ENCODE results near the gene HCK.

HCK gene

DNA sequence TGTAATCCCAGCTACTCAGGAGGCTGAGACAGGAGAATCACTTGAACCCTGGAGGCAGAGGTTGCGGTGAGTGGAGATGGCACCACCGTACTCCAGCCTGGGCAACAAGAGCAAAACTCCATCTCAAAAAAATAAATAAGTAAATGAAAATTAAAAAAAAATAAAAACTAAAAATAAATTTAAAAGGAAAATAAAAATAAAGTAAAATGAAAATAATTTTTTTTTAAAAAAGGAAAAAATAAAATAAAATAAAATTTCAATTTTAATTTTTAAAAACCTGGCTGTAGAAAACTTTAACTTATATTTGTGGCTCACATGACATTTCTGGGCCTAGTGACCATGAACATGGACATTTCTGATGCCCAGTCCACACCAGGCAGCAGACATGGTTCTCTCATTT lies 16.1 kb downstream of the HCK start:
- H3K27ac Mint-ChIP-seq: no peak overlapping the region
- H3K36me3 Mint-ChIP-seq (ENCODE audit: low read depth): no peaks in the 10 kb centered on the region
- peaks cover 4% of the 10 kb centered on the region for H3K27me3 Mint-ChIP-seq (ENCODE audit: low read depth)
- H3K4me3 Mint-ChIP-seq: no peak overlapping the region
- TF ChIP-seq, protein P1, sequence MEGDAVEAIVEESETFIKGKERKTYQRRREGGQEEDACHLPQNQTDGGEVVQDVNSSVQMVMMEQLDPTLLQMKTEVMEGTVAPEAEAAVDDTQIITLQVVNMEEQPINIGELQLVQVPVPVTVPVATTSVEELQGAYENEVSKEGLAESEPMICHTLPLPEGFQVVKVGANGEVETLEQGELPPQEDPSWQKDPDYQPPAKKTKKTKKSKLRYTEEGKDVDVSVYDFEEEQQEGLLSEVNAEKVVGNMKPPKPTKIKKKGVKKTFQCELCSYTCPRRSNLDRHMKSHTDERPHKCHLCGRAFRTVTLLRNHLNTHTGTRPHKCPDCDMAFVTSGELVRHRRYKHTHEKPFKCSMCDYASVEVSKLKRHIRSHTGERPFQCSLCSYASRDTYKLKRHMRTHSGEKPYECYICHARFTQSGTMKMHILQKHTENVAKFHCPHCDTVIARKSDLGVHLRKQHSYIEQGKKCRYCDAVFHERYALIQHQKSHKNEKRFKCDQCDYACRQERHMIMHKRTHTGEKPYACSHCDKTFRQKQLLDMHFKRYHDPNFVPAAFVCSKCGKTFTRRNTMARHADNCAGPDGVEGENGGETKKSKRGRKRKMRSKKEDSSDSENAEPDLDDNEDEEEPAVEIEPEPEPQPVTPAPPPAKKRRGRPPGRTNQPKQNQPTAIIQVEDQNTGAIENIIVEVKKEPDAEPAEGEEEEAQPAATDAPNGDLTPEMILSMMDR (IDR thresholded peaks at IDR 0.05; ENCODE audit: unreplicated experiment in 3 of 3): no peak
- H3K9me3 Mint-ChIP-seq: peaks cover 2% of the 10 kb centered on the region
- no peaks in the 10 kb centered on the region for H3K4me1 Mint-ChIP-seq

- Mint-ChIP-seq H3K36me3 (ENCODE audit: low read depth) (no peaks in the 10 kb centered on the region), H3K27me3 (ENCODE audit: low read depth) (peaks cover 4% of the 10 kb centered on the region), H3K27ac (no peak overlapping the region), H3K9me3 (peaks cover 2% of the 10 kb centered on the region), H3K4me3 (no peak overlapping the region), H3K4me1 (no peaks in the 10 kb centered on the region)
- TF ChIP-seq, protein P1 (IDR thresholded peaks at IDR 0.05; ENCODE audit: unreplicated experiment in 3 of 3): no peak
These were observed 17.7 kb downstream of the HCK start for GRCh38 chr20:32069711-32070110.

DNA sequence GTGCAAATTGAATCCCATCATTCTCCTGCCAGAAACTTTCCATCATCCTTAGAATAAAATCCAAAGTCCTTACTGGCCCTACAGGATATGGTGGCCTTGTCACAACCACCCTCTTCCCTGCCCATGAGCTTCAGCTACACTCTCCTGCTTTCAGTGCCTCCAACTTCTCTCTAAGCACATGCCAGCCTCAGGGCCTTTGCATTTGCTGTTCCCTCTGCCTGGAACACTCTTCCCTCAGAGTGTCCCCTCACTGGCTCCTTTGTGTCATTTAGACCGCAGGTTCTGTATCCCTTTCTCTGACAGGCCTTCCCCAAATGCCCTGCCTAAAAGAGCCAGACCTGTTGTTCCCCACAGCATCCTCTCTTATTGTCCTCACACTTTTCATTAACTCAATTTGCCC lies 18.2 kb downstream of the HCK start:
- H3K4me3 Mint-ChIP-seq: no peak overlapping the region
- TF ChIP-seq, protein P1 (IDR thresholded peaks at IDR 0.05; ENCODE audit: unreplicated experiment in 3 of 3): no peak

GRCh38 chr20:32070690-32071213 lies 18.7 kb downstream of the HCK start:
- Mint-ChIP-seq H3K36me3 (ENCODE audit: low read depth) (no peaks in the 10 kb centered on the region), H3K4me3 (no peak overlapping the region), H3K4me1 (no peaks in the 10 kb centered on the region), H3K27me3 (ENCODE audit: low read depth) (peaks cover 9% of the 10 kb centered on the region), H3K9me3 (peaks cover 2% of the 10 kb centered on the region), H3K27ac (no peak overlapping the region)
- TF ChIP-seq, protein P1 (IDR thresholded peaks at IDR 0.05; ENCODE audit: unreplicated experiment in 3 of 3): no peak

More for the DNA sequence above, 18.2 kb downstream of the HCK start:
- peaks cover 9% of the 10 kb centered on the region for H3K27me3 Mint-ChIP-seq (ENCODE audit: low read depth)
- no peaks in the 10 kb centered on the region for H3K36me3 Mint-ChIP-seq (ENCODE audit: low read depth)
- no peaks in the 10 kb centered on the region for H3K4me1 Mint-ChIP-seq
- H3K27ac Mint-ChIP-seq: no peak overlapping the region
- peaks cover 2% of the 10 kb centered on the region for H3K9me3 Mint-ChIP-seq

DNA sequence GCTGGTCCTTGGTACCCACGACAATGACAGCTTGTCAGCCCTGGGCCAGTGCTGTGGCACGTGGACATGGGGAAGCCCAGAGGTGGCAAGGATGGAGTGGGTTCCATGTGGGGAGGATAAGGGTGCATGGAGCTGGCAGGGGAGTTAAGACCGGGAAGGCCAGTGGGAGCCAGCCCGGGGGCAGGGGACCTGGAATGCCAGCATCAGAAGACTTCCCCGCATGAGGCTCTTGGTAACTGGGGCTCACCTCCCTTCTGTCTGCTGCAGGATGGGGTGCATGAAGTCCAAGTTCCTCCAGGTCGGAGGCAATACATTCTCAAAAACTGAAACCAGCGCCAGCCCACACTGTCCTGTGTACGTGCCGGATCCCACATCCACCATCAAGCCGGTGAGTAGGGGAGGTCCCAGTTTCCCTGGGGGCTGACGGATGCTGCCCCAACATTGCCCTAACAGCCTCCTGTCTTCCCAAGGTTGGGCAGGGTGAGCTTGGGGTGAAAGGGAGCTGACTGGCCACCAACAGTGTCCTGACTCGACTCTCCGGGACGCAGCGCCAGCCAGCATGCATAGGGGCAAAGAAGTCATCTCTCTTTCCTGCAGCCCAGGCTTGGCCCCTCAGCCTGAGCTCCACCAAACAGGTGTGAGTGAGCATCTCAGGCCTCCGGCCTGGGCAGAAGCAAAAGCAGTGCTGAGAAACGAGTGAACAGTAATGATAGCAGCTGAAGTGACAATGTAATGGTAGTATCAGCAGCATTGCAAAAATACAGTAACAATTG lies 19.5 kb downstream of the HCK start:
- no peaks in the 10 kb centered on the region for H3K36me3 Mint-ChIP-seq (ENCODE audit: low read depth)

More for the DNA sequence above, 19.5 kb downstream of the HCK start:
- peaks cover 11% of the 10 kb centered on the region for H3K27me3 Mint-ChIP-seq (ENCODE audit: low read depth)
- no peak overlapping the region for H3K4me3 Mint-ChIP-seq
- TF ChIP-seq, protein P1 (IDR thresholded peaks at IDR 0.05; ENCODE audit: unreplicated experiment in 3 of 3): no peak
- H3K9me3 Mint-ChIP-seq: peaks cover 2% of the 10 kb centered on the region
- H3K4me1 Mint-ChIP-seq: no peaks in the 10 kb centered on the region
- no peak overlapping the region for H3K27ac Mint-ChIP-seq
